Measurements from ENCODE around the gene CD44.

DNA sequence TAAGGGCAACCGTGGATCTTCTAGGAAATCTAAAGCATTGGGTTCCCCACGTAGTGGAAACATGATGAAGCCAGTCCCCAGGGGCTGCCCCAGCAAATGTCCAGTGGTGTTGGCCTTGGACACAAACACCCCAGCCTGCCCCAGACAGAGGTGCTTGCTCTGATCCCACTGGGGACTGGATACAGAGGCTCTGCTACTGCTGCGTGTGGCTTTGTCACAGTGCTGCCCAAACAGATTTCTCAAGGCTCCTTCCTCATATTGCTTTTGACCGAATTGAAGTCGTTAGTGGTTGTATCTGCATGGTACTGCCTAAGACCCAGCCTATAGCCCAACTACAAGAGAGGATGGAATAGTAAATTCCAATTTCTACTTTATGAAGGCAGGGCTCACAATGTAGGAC, 40.1 kb upstream of the CD44 start:
- TF ChIP-seq EZH2 (IDR thresholded peaks at IDR 0.05; ENCODE audit: borderline replicate concordance, low read length) = no peak
- TF ChIP-seq, protein P1, sequence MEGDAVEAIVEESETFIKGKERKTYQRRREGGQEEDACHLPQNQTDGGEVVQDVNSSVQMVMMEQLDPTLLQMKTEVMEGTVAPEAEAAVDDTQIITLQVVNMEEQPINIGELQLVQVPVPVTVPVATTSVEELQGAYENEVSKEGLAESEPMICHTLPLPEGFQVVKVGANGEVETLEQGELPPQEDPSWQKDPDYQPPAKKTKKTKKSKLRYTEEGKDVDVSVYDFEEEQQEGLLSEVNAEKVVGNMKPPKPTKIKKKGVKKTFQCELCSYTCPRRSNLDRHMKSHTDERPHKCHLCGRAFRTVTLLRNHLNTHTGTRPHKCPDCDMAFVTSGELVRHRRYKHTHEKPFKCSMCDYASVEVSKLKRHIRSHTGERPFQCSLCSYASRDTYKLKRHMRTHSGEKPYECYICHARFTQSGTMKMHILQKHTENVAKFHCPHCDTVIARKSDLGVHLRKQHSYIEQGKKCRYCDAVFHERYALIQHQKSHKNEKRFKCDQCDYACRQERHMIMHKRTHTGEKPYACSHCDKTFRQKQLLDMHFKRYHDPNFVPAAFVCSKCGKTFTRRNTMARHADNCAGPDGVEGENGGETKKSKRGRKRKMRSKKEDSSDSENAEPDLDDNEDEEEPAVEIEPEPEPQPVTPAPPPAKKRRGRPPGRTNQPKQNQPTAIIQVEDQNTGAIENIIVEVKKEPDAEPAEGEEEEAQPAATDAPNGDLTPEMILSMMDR (conservative IDR thresholded peaks at IDR 0.05 in 1 of 2, IDR thresholded peaks at IDR 0.05 in 1 of 2; ENCODE audit: extremely low read depth in 1 of 2, insufficient read depth in 1 of 2, low read depth in 1 of 2, low read length in 2 of 2) = no peak
